RWPE2 (cell line): ENCODE data around the gene CRIM1.

Experiments
- ATAC-seq: fragments of 200-7000 bp; cut with Tn5 transposase; 3 replicates; pipeline ENCODE4 v1.9.1; 2021; ENCODE audit warnings: low read depth
- DNase-seq: peaks from one replicate; pipeline ENCODE4 v3.0.0-alpha.2; 2020; ENCODE audit warnings: low spot score
- H3K27ac ChIP-seq: fragments of 450-650 bp; 2 replicates; pipeline ENCODE4 v1.5.1; 2017; ENCODE audit warnings: mild to moderate bottlenecking; ENCODE audit not compliant: poor library complexity, severe bottlenecking
- H3K27me3 ChIP-seq: fragments of 250-450 bp; sonication (Bioruptor Pico); 2 replicates; pipeline ENCODE4 v1.5.1; 2021; ENCODE audit warnings: mild to moderate bottlenecking, moderate library complexity; ENCODE audit not compliant: insufficient read depth, poor library complexity, severe bottlenecking
- H3K36me3 ChIP-seq: fragments of 250-450 bp; sonication (Bioruptor Pico); 2 replicates; pipeline ENCODE4 v1.5.1; 2020; ENCODE audit warnings: low read depth, mild to moderate bottlenecking, moderate library complexity
- H3K4me1 ChIP-seq: fragments of 250-450 bp; sonication (Bioruptor Pico); 2 replicates; pipeline ENCODE4 v1.5.1; 2021; ENCODE audit warnings: mild to moderate bottlenecking, moderate library complexity; ENCODE audit not compliant: insufficient read depth, poor library complexity, severe bottlenecking
- H3K4me3 ChIP-seq: fragments of 250-450 bp; sonication (Bioruptor Pico); 2 replicates; pipeline ENCODE4 v1.5.1; 2021; ENCODE audit warnings: mild to moderate bottlenecking, moderate library complexity; ENCODE audit not compliant: severe bottlenecking
- H3K9me3 ChIP-seq: fragments of 250-450 bp; sonication (Bioruptor Pico); 2 replicates; pipeline ENCODE4 v1.5.1; 2021; ENCODE audit warnings: mild to moderate bottlenecking, moderate library complexity; ENCODE audit not compliant: severe bottlenecking
- CTCF ChIP-seq: fragments of 450-650 bp; IDR thresholded peaks from one replicate; pipeline ENCODE4 v1.5.1; 2017; ENCODE audit warnings: mild to moderate bottlenecking, moderate library complexity; ENCODE audit not compliant: poor library complexity, severe bottlenecking

CRIM1 gene

GRCh38 chr2:36380624-36381481 is 25.3 kb downstream of the CRIM1 start:
- DNase-seq (peak; percentile 68), ATAC-seq (peak; percentile 24)
- Histone ChIP-seq H3K27ac (peak overlapping the region; percentile 98), H3K27me3 (no peaks in the 10 kb centered on the region), H3K9me3 (no peaks in the 10 kb centered on the region), H3K4me1 (peaks cover 57% of the 10 kb centered on the region), H3K4me3 (no peak overlapping the region), H3K36me3 (peaks cover 28% of the 10 kb centered on the region)
- no peak for TF ChIP-seq CTCF

- no peak for DNase-seq
Measured at GRCh38 chr2:36381993-36382392, 26.4 kb downstream of the CRIM1 start.

GRCh38 chr2:36382472-36382871 is 26.9 kb downstream of the CRIM1 start:
- Histone ChIP-seq H3K9me3 (no peaks in the 10 kb centered on the region), H3K4me3 (no peak overlapping the region), H3K36me3 (peaks cover 44% of the 10 kb centered on the region), H3K4me1 (peaks cover 57% of the 10 kb centered on the region), H3K27ac (peak overlapping the region; percentile 98), H3K27me3 (no peaks in the 10 kb centered on the region)
- ATAC-seq (no peak), DNase-seq (no peak)
- no peak for TF ChIP-seq CTCF

More at GRCh38 chr2:36381993-36382392, 26.4 kb downstream of the CRIM1 start:
- peak overlapping the region; percentile 98 for H3K27ac ChIP-seq
- H3K9me3 ChIP-seq: no peaks in the 10 kb centered on the region
- peaks cover 39% of the 10 kb centered on the region for H3K36me3 ChIP-seq
- no peak for ATAC-seq
- TF ChIP-seq CTCF: no peak
- H3K4me1 ChIP-seq: peaks cover 57% of the 10 kb centered on the region
- no peak overlapping the region for H3K4me3 ChIP-seq
- H3K27me3 ChIP-seq: no peaks in the 10 kb centered on the region

- Histone ChIP-seq H3K4me1 (peaks cover 59% of the 10 kb centered on the region), H3K9me3 (no peaks in the 10 kb centered on the region), H3K36me3 (peaks cover 44% of the 10 kb centered on the region), H3K27ac (peak overlapping the region; percentile 76), H3K27me3 (no peaks in the 10 kb centered on the region), H3K4me3 (no peak overlapping the region)
- ATAC-seq: no peak
- no peak for TF ChIP-seq CTCF
- DNase-seq: no peak
Measured at GRCh38 chr2:36383726-36384125, 28.1 kb downstream of the CRIM1 start.

- no peak for TF ChIP-seq CTCF
- Histone ChIP-seq H3K9me3 (no peaks in the 10 kb centered on the region), H3K27ac (peak overlapping the region; percentile 76), H3K27me3 (no peaks in the 10 kb centered on the region), H3K4me3 (no peak overlapping the region), H3K4me1 (peaks cover 59% of the 10 kb centered on the region), H3K36me3 (peaks cover 40% of the 10 kb centered on the region)
- no peak for ATAC-seq
- DNase-seq: no peak
Measured at GRCh38 chr2:36384454-36384853, 28.9 kb downstream of the CRIM1 start.
